Transverse colon (tissue), 4 donors: ENCODE measurements around the gene DHRS4. TPM values are rescaled to one million over a fixed set of nuclear protein-coding genes. Genes with fewer than 3 reads are reported as not detected.

Source experiments
- DNase-seq: peaks from one replicate; pipeline ENCODE4 v3.0.0-alpha.2; 2019
- H3K27ac ChIP-seq, 4 donors: fragments of 200-600 bp; sonication (generic); 2 replicates each; pipeline ENCODE4 v1.5.1; 2016 to 2018; ENCODE audit warnings: inconsistent platforms in 4 of 4
- H3K27me3 ChIP-seq: fragments of 200-600 bp; sonication (generic); 2 replicates; pipeline ENCODE4 v1.5.1; 2017; ENCODE audit warnings: inconsistent platforms
- H3K36me3 ChIP-seq, 4 donors: fragments of 200-600 bp; sonication (generic); 2 replicates each; pipeline ENCODE4 v1.5.1; 2017 to 2019; ENCODE audit warnings: inconsistent platforms in 4 of 4
- H3K4me1 ChIP-seq, 4 donors: fragments of 200-600 bp; sonication (generic); 2 replicates each; pipeline ENCODE4 v1.5.1; 2017 to 2020; ENCODE audit warnings: inconsistent platforms in 4 of 4
- H3K4me3 ChIP-seq, 4 donors: fragments of 200-600 bp; sonication (generic); 1 replicate in 1 of 4; 2 replicates in 3 of 4; pipeline versions ENCODE4 v1.5.1 to v1.6.1; 2017 to 2019; ENCODE audit warnings: inconsistent platforms in 4 of 4
- H3K9me3 ChIP-seq, 2 donors: fragments of 200-600 bp; sonication (generic); 2 replicates each; pipeline ENCODE4 v1.5.1; 2017 to 2019; ENCODE audit warnings: inconsistent platforms in 2 of 2
- EP300 ChIP-seq: sonication (generic); formaldehyde crosslinking; IDR thresholded peaks from one replicate; pipeline ENCODE4 v1.6.1; 2017; ENCODE audit warnings: antibody characterized with exemption, low read depth
- POLR2A ChIP-seq: fragments of 450-650 bp; IDR thresholded peaks from one replicate; pipeline ENCODE4 v1.6.1; 2016; ENCODE audit warnings: antibody characterized with exemption, mild to moderate bottlenecking, moderate library complexity
- POLR2AphosphoS5 ChIP-seq, 3 donors: sonication (generic); formaldehyde crosslinking; IDR thresholded peaks; one replicate each; pipeline ENCODE4 v1.6.1; 2016; ENCODE audit warnings: antibody characterized with exemption in 3 of 3
- WGBS, 2 donors: methylation state at CpG; one replicate each; pipeline ENCODE4 v1.1.5; 2018; ENCODE audit warnings: low coverage in 1 of 2; 5-methylcytosine and 5-hydroxymethylcytosine counted together
- in situ Hi-C, 4 donors: fragments of 200-750 bp; cut with MboI; loops; one replicate each; pipeline versions ENCODE4 v1.15.0 to v1.15.1; 2017; ENCODE audit warnings: low sequenced_read_pairs in 3 of 4, low pct_ligation_motif_present in 1 of 4, low pct_unique_long_range_greater_than_20kb in 1 of 4
- intact Hi-C: fragments of 100-400 bp; cut with DNase I; formaldehyde crosslinking; loops from one replicate; pipeline ENCODE4 v1.15.1; 2023; ENCODE audit warnings: low total_unique reads
- total RNA-seq, 4 donors: library from RNA; depleted of rRNA; stranded (reverse); fragments of >200 nt; gene quantifications; one replicate each; pipeline ENCODE4 v1.1.0, GENCODE V29; 2016
- TF ChIP-seq, protein P1 (sequence below), 5 experiments: fragments of 200-600 bp in 3 of 5; fragments of 450-650 bp in 2 of 5; sonication (generic) in 3 of 5; IDR thresholded peaks; 1 replicate in 2 of 5; 2 replicates in 3 of 5; pipeline ENCODE4 v1.5.1; 2016 to 2017; ENCODE audit warnings: antibody characterized with exemption in 5 of 5, inconsistent platforms in 3 of 5, mild to moderate bottlenecking in 2 of 5, moderate library complexity in 1 of 5

Gene DHRS4
- total RNA-seq, 4 donors from 2014 or later: 29.9 to 54.9 (median 42.6) TPM

DNA sequence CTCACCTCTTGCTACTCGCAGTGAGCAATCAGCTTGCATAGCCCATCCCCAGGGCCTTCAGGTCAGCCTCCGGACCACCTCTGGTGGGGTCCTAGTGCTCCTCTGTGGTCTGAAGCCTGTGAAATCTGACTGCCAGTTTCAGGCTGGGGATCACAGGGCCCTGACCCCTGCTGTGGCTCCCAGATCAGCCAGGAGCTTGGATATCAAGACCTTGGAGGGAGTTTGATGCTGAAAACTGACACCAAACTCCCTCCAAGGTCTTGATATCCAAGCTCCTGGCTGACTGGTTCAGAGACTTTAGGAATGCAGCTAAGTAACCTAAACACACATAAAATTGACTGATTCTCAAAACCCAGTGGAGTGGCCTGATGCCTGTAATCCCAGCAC, 19.8 kb upstream of the DHRS4 start:
- in situ Hi-C loops: loop anchor here in 2 of 4 donors (25.0 kb wide), 1 partner anchor 296 kb away; the partner anchor contains the start of gene DHRS2 (in 2 of the 2)
- Histone ChIP-seq H3K27ac (no peak overlapping the region), H3K4me1 (peaks cover 0 to 12% (median 0%) of the 10 kb centered on the region in 4 donors), H3K36me3 (no peaks in the 10 kb centered on the region), H3K4me3 (no peak overlapping the region), H3K9me3 (no peaks in the 10 kb centered on the region), H3K27me3 (no peaks in the 10 kb centered on the region)
- DNase-seq: no peak
- intact Hi-C loops: no loop called here
- 83% methylated on average over 1 of the region's 2 CpGs; no CpG with 5 or more reads in 1 of the 2 donors for WGBS, 2 donors
- TF ChIP-seq POLR2A: no peak
- TF ChIP-seq EP300: no peak
- TF ChIP-seq POLR2AphosphoS5 (IDR thresholded peaks at IDR 0.05): no peak
- TF ChIP-seq, protein P1, sequence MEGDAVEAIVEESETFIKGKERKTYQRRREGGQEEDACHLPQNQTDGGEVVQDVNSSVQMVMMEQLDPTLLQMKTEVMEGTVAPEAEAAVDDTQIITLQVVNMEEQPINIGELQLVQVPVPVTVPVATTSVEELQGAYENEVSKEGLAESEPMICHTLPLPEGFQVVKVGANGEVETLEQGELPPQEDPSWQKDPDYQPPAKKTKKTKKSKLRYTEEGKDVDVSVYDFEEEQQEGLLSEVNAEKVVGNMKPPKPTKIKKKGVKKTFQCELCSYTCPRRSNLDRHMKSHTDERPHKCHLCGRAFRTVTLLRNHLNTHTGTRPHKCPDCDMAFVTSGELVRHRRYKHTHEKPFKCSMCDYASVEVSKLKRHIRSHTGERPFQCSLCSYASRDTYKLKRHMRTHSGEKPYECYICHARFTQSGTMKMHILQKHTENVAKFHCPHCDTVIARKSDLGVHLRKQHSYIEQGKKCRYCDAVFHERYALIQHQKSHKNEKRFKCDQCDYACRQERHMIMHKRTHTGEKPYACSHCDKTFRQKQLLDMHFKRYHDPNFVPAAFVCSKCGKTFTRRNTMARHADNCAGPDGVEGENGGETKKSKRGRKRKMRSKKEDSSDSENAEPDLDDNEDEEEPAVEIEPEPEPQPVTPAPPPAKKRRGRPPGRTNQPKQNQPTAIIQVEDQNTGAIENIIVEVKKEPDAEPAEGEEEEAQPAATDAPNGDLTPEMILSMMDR (IDR thresholded peaks at IDR 0.05): no peak

- no peaks in the 10 kb centered on the region for H3K9me3 ChIP-seq
- intact Hi-C loops: no loop called here
- H3K27ac ChIP-seq: no peak overlapping the region
- H3K4me3 ChIP-seq: no peak overlapping the region
- TF ChIP-seq POLR2A (no peak), POLR2AphosphoS5 (IDR thresholded peaks at IDR 0.05) (no peak), EP300 (no peak)
- TF ChIP-seq, protein P1 (IDR thresholded peaks at IDR 0.05): no peak
- DNase-seq: no peak
- in situ Hi-C loops: loop anchor here in 2 of 4 donors (25.0 kb wide), 1 partner anchor 298 kb away; the partner anchor contains the start of gene DHRS2 (in 2 of the 2)
- H3K27me3 ChIP-seq: no peaks in the 10 kb centered on the region
- no peaks in the 10 kb centered on the region for H3K36me3 ChIP-seq
- H3K4me1 ChIP-seq: peaks cover 0 to 11% (median 0%) of the 10 kb centered on the region in 4 donors
- 100% methylated on average over 1 of the region's 1 CpG; no CpG with 5 or more reads in 1 of the 2 donors for WGBS, 2 donors
These were observed 18.4 kb upstream of the DHRS4 start for GRCh38 chr14:23935158-23935557.

DNA sequence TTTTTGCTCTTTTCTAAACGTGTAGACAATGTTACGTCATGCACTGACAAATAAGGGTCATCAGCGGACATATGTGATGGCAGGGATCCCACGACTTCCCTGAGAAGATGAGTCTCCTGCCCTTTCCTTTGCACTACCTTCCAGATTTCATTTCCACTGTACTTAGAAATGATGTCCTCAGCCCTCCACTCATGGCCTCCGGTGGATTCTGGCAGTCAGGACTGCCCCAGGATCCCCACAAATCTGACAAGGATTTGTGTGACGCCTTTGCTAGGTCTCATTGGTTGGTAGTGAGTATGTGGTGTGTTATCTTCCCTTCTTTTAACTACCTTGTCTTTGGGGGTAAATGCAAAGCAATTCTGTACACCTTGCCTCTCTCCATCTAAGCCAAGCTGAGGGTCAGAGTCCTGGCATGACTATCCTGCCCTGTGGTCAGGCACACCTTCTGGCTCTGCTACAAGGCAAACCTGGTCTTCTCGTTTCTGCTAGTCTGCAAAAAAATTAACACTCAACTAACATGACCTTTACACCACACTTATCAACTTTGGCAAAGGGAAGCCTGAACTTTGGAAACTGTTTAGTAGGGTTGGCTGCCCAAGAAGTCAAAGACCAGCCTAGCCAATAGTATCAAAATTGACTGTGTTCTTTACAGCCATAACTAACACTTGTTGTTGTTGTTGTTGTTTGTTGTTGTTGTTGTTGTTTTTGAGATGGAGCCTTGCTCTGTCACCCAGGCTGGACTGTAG, 17.3 kb upstream of the DHRS4 start:
- Histone ChIP-seq H3K27ac (no peak overlapping the region), H3K4me1 (peaks cover 0 to 6% (median 0%) of the 10 kb centered on the region in 4 donors), H3K27me3 (no peaks in the 10 kb centered on the region), H3K4me3 (no peak overlapping the region), H3K9me3 (no peaks in the 10 kb centered on the region), H3K36me3 (no peaks in the 10 kb centered on the region)
- WGBS, 2 donors: 68 to 76% methylated on average over 5 to 7 of the region's 7 CpGs
- DNase-seq: no peak
- intact Hi-C loops (no loop called here), in situ Hi-C loops (loop anchor here in 2 of 4 donors (25.0 kb wide), 1 partner anchor 299 kb away; the partner anchor contains the start of gene DHRS2 (in 2 of the 2))
- no peak for TF ChIP-seq EP300
- no peak for TF ChIP-seq POLR2A
- TF ChIP-seq, protein P1 (IDR thresholded peaks at IDR 0.05): no peak
- no peak for TF ChIP-seq POLR2AphosphoS5 (IDR thresholded peaks at IDR 0.05)

DNA sequence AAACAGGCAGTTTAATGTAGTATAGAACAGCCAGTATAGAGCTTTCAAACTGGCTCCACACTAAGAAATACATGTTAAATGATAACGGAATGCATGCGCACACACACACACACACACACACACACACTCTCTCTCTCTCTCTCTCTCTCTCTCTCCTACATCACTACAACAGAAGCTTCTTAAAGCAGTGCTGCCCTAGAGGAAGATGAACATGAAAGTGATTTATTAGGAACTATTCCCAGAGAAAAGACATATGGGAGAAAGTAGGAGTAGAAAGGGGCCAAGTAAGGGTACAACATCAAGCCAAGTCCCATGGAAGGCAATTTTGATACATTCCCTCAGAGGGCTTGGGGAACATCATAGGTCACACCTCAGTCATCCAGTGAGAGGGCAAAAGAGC, 16.4 kb upstream of the DHRS4 start:
- in situ Hi-C loops: loop anchor here in 2 of 4 donors (25.0 kb wide), 1 partner anchor 300 kb away; the partner anchor contains the start of gene DHRS2 (in 2 of the 2)
- no peak for DNase-seq
- peaks cover 0 to 6% (median 0%) of the 10 kb centered on the region in 4 donors for H3K4me1 ChIP-seq

More for the DNA sequence above, 16.4 kb upstream of the DHRS4 start:
- no peaks in the 10 kb centered on the region for H3K9me3 ChIP-seq
- no peak overlapping the region for H3K4me3 ChIP-seq
- no peaks in the 10 kb centered on the region for H3K27me3 ChIP-seq
- TF ChIP-seq POLR2A (no peak), POLR2AphosphoS5 (IDR thresholded peaks at IDR 0.05) (no peak), EP300 (no peak)
- TF ChIP-seq, protein P1 (IDR thresholded peaks at IDR 0.05): no peak
- intact Hi-C loops: no loop called here
- WGBS, 2 donors: 75% methylated on average over 2 of the region's 2 CpGs; no CpG with 5 or more reads in 1 of the 2 donors
- H3K36me3 ChIP-seq: no peaks in the 10 kb centered on the region
- H3K27ac ChIP-seq: no peak overlapping the region
